Lung microvascular endothelial cell (primary cell): Measurements from ENCODE around the gene COL13A1. TPM values are rescaled to one million over a fixed set of nuclear protein-coding genes. Genes with fewer than 3 reads are reported as not detected.

Experiments used
- DNase-seq, 2 donors: peaks; one replicate each; pipeline versions ENCODE4 v3.0.0 to v3.0.0-alpha.2; 2010; ENCODE audit warnings: low read depth in 2 of 2
- total RNA-seq: library from RNA; depleted of rRNA; stranded (reverse); fragments of >200 nt; gene quantifications from 2 replicates; pipeline ENCODE4 v1.2.1, GENCODE V29; 2014

The COL13A1 gene
- total RNA-seq, 1 donor from 2014 or later, result 1.2 TPM

DNA sequence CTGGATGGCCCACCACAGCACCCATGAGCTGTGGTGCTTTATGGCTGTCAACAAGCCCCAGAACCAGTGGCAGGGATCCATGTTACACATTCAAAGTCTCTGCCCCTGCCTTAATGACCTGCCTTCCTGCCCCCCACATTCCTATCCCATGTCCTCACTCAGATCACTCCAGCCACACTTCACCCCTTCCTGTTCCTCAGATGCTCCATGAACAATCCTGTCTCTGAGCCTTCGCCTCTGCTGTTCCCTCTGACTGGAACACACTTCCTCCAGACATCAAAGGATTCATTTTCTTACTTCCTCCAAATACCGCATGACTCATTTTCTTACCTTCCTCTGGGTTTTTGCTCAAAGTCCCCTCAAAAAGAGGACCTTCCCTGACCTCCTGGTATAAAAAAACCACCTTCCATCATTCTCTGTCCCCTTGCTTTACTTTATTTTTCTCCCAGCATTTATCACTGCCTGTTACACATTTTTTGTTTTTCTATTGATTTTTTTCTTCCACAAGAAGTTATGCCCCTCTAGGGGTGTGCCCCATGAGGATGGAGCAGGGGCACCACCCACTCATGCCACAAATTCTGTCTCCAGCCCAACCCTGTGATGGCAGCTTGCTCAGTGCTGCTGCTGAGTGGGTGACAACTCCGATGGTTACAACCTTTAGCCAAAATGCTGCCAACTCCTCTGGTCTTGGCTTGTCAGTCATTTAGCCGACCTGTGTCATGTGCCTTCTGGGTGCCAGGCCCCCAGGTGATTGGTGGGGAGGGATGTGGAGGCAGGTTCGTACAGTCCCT is 18.2 kb downstream of the COL13A1 start:
- DNase-seq, result peak; percentile 67 to 68

- no peak for DNase-seq
These were observed 19.1 kb downstream of the COL13A1 start for GRCh38 chr10:69820817-69821216.

DNA sequence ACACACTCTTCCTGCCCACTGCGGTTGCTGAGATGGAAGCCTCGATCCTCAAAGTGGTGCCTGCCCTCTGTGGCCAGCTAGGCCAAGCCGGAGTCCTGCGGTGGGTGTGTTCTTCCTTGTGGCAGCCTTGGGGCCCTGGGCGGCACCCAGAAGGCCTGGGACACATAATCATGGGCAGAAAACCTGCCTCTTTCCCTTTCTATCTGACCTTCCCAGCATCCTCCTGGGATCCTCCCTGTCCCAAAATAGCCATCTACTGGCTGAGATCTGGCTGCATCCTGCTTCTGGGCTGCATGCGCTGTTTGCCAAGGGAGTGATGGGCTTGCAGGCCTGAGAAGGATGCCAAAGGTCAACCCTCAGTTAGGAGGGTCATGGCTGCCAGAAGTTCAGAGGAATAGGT is 23.9 kb downstream of the COL13A1 start:
- no peak for DNase-seq

DNA sequence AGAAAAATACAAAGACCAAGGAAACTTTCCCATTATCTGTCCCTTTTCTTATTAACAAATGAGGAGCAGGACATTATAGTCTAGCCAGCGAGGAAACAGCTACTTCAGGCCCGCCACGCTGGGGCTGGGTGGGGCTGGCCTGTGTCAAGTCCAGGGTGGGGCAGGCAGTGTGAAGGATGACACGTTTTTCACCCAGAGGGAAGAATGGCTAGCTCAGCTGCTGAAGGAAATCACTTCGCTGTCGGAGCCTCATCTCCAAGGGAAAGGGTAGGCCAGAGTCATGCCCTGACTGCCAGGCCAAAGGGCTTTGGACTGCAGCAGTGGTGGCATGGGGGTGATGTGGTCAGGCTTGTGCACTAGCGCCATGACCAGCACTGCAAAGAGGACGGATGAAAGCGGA is 24.4 kb downstream of the COL13A1 start:
- no peak for DNase-seq

DNA sequence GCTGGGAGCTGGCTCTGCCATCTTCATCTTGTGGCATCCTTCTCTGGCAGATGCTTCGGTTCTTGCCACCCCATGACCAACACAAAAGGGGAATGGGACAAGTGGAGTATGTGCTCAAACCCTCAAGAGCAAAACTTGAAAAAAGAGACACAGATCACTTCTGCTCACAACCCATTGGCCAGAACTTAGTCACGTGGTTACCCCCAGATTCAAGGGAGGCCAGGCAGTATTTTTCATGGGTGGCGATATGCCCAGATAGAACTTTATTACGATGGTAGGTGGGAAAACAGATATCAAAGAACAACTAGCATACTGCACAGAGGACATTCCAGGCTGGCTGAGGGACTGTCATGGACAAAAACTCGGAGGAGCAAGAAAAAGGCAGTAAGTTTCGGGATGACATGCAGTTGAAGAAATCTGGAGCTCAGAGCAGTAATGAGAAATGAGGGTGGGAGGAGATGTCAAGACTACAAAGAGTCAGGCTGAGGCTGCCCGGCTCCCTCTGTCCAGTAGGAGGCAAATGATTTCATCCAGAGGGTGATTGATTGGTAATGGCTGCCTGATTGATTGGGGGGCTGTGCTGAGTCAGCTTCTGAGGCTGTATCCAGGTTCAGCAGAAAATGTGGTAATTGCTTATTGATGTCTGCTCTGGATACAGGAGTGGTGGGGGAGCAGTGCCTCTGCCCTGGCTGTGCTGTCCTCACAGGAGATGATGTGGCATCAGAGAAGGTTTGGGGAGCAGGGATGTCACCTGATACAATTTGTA is 25.3 kb downstream of the COL13A1 start:
- no peak for DNase-seq

DNA sequence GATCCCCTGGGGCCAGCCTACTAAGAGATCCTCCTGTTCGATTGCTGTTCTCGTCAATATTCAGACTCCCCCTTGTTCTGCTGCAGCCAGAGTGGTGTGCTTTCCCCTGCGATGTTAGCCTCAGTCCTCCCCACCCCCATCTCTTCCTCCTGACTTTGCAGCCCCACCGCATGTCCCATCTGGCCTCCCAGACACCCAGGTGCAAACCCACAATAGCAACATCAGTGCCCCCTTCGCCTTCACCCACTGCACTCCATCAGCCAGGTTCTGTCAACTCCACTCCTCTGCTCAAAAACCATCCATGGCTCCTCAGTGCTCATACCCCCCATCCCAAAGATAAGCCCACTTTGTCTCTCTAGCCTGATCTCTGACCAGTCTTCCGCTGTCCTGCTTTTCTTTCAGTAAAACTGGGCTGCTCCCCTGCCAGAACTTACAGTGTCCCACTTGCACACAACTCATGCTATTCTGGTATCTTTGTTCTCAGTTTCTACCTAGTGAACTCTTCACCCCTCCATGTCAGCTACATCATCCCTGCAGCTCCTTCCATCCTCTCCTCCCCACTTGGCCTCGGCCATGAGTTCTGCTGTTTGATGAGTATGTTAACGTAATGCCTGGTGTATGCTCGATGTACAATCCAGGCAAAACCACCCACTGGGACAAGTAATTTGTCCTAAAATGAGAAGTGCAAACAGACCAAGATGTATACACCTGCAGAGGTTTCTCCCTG is 26.6 kb downstream of the COL13A1 start:
- no peak for DNase-seq

DNA sequence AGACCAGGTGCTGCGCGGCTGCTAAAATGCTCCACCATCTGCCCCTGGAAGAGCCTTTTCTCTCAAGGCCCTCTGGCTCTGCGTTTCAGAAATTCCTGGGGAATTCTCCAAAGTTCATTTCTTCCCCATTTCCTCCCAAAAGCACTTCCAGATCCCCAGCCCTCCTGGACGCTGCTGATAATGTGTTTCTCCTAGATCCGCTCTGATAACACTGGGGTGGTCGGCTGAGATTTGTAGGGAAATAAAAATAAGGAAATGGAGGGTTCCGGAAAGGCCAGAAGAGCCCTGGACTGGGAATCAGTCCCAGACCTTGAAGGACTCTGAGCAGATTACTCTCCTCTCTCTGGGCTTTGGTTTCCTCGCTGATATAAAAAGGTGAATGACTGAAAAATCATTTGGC is 28.1 kb downstream of the COL13A1 start:
- DNase-seq, result peak in 1 of 2 donors; percentile 40

DNA sequence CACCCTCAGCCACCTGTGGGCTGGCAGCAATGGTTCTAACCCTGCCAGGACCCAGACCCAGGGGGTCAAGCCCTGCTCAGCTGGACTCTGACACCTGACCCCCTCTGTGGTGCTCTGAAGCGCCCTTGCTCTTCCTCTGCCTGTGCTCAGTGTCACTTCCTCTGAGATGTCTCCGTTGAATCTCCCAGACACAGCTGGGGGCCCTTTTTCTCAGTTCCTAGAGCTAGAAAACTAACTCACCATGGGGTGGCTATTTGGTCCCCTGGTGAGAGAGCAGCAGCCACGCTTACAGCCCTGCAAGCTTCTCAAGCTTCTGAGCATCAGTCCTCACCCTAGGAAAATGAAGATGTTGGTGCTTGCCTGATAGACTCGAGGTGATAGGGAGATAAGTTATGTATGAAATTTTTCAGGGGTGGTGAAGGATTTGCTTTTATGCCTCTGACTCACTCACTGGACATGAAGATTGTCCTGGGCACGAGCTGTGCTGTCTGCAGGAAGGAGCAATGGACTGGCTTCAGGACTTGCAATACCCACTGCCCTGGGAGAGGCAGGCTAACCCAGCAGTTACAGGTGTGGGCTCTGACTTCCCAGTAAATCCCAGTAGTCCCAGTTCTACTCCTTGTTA is 29.6 kb downstream of the COL13A1 start:
- no peak for DNase-seq

DNA sequence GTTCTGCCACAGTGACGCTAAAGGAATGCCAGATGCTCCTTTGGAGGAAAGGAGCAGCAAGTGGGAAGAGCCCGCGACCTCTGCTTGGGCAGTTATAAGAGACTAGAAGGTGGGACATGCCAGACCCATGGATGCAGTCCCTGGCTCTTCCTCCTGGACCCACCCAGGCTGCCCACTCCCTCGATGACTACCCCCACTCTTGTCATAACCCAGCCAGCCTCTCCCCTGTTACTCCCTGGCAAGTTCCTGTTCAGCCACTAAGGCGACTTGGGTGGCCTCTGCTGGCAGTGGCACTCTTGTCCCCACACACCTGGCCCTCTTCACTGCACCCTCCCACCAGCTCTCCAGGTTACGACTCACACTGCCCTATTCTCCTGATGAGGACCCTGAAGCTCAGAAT is 33.5 kb downstream of the COL13A1 start:
- DNase-seq, result no peak

GRCh38 chr10:69835875-69836730 is 34.4 kb downstream of the COL13A1 start:
- peak in 1 of 2 donors; percentile 20 for DNase-seq

GRCh38 chr10:69836731-69837030 is 35.0 kb downstream of the COL13A1 start:
- no peak for DNase-seq

GRCh38 chr10:69837261-69837660 is 35.6 kb downstream of the COL13A1 start:
- no peak for DNase-seq

GRCh38 chr10:69838418-69838817 is 36.7 kb downstream of the COL13A1 start:
- DNase-seq, result no peak

DNA sequence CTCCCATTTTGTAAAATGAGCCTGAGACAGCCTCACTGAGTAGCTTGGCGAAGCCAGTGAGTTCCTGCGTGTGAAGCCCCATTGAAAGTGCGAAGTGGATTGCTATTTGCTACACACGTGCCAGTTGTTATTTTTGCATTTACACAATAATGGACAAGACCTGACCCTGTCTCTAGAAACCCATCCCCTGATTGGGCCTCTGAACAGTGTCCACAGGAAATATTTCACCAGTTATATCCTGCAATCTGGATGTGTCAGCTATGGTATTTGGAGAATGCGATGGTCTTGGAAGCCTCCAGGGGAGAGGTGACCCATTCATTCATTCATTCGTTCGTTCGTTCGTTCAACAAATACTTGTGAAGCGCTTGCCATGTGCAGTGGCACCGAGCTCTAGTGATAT is 37.1 kb downstream of the COL13A1 start:
- DNase-seq, result peak; percentile 68 to 97

GRCh38 chr10:69839696-69840345 is 38.1 kb downstream of the COL13A1 start:
- DNase-seq, result peak; percentile 22 to 94

DNA sequence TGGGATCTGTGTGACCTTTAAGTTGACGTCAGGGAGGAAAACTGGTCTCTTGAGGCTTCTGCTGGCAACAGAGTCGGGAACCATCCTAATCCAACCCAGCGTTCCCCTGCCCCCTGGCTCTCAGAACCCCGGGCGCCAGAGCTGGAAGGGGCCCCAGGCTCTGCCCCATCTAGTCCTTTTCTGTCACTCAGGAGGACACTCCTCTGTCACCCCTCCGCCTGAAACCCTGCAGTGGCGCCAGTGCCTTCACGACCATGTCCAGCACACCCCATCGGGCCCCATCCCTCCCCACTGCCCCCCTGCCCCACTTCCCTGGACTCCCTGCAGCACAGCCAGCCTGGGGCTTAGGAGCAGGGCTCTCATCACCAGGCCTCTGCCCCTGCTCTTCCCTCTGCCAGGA is 39.1 kb downstream of the COL13A1 start:
- no peak for DNase-seq

GRCh38 chr10:69842020-69842419 is 40.3 kb downstream of the COL13A1 start:
- DNase-seq, result no peak

GRCh38 chr10:69842882-69843281 is 41.2 kb downstream of the COL13A1 start:
- DNase-seq, result no peak

- DNase-seq, result no peak
These were observed 42.2 kb downstream of the COL13A1 start for GRCh38 chr10:69843923-69844322.

- no peak for DNase-seq
These were observed 43.0 kb downstream of the COL13A1 start for GRCh38 chr10:69844698-69845097.
